Left ventricle myocardium inferior (tissue), 1 donor: ENCODE data around the gene PIGS. TPM values are rescaled to one million over a fixed set of nuclear protein-coding genes. Genes with fewer than 3 reads are reported as not detected.

Experiments used
- DNase-seq: peaks from one replicate; pipeline ENCODE4 v3.0.0-alpha.2; 2020
- H3K27ac ChIP-seq: fragments of 200-600 bp; replicated peaks from 2 replicates; pipeline ENCODE4 v1.8.0; 2021
- H3K27me3 ChIP-seq: fragments of 200-600 bp; 2 replicates; pipeline ENCODE4 v1.8.0; 2021; ENCODE audit warnings: low read depth
- H3K36me3 ChIP-seq: fragments of 200-600 bp; 2 replicates; pipeline ENCODE4 v1.8.0; 2021
- H3K4me1 ChIP-seq: fragments of 200-600 bp; 2 replicates; pipeline ENCODE4 v1.8.0; 2021
- H3K4me3 ChIP-seq: fragments of 200-600 bp; 2 replicates; pipeline ENCODE4 v1.8.0; 2021; ENCODE audit warnings: mild to moderate bottlenecking, moderate library complexity
- H3K9me3 ChIP-seq: fragments of 200-600 bp; replicated peaks from 2 replicates; pipeline ENCODE4 v1.8.0; 2021
- CTCF ChIP-seq: fragments of 200-600 bp; IDR thresholded peaks from 2 replicates; pipeline ENCODE4 v1.8.0; 2021; ENCODE audit warnings: antibody characterized with exemption, mild to moderate bottlenecking, borderline replicate concordance
- intact Hi-C: fragments of 100-400 bp; cut with micrococcal nuclease; formaldehyde crosslinking; loops from one replicate; pipeline ENCODE4 v1.11.0; 2022
- total RNA-seq: library from RNA; stranded (reverse); fragmentation: NEBNext Ultra II Directional; extraction: Animal tissue kit (Norgen Biotek cat#: 25700); gene quantifications from one replicate; pipeline ENCODE4 v1.2.1, GENCODE V29; 2021
- donor health status: DM: no; HTN: yes; CAD: no; lungs with severe emphysema.

PIGS gene
- total RNA-seq, 1 donor from 2014 or later = 38.2 TPM

- intact Hi-C loops = no loop called here
- no peak for TF ChIP-seq CTCF
- H3K27me3 ChIP-seq = no peaks in the 10 kb centered on the region
Observed at GRCh38 chr17:28599311-28600184, 28.2 kb upstream of the PIGS start.

GRCh38 chr17:28598799-28599310 is 27.5 kb upstream of the PIGS start, which contains the start of gene SPAG5:
SPAG5 (minus strand) TSS chr17:28599025; CDS start chr17:28598946, 79 bp downstream.
- Histone ChIP-seq H3K27me3 (no peaks in the 10 kb centered on the region), H3K9me3 (no peaks in the 10 kb centered on the region), H3K4me1 (peaks cover 19% of the 10 kb centered on the region), H3K4me3 (peak within 1 kb of the TSS; percentile 77), H3K27ac (peak within 1 kb of the TSS; percentile 88), H3K36me3 (no peaks in the 10 kb centered on the region)
- no peak for TF ChIP-seq CTCF
- DNase-seq = peak; percentile 93
- intact Hi-C loops = no loop called here

More at GRCh38 chr17:28599311-28600184, 28.2 kb upstream of the PIGS start:
- peak; percentile 52 for DNase-seq
- Histone ChIP-seq H3K9me3 (no peaks in the 10 kb centered on the region), H3K4me1 (peaks cover 19% of the 10 kb centered on the region), H3K4me3 (peak overlapping the region; percentile 77), H3K27ac (peak overlapping the region; percentile 88), H3K36me3 (no peaks in the 10 kb centered on the region)

GRCh38 chr17:28598389-28598788 is 27.1 kb upstream of the PIGS start:
- no peak for DNase-seq
- H3K36me3 ChIP-seq = no peaks in the 10 kb centered on the region
- H3K27ac ChIP-seq = peak overlapping the region; percentile 88
- no peaks in the 10 kb centered on the region for H3K27me3 ChIP-seq
- peak overlapping the region; percentile 77 for H3K4me3 ChIP-seq
- intact Hi-C loops = no loop called here
- H3K4me1 ChIP-seq = peaks cover 19% of the 10 kb centered on the region
- no peaks in the 10 kb centered on the region for H3K9me3 ChIP-seq
- TF ChIP-seq CTCF = no peak

- Histone ChIP-seq H3K4me3 (peak overlapping the region; percentile 77), H3K27ac (no peak overlapping the region), H3K36me3 (no peaks in the 10 kb centered on the region), H3K9me3 (no peaks in the 10 kb centered on the region), H3K27me3 (no peaks in the 10 kb centered on the region), H3K4me1 (peaks cover 19% of the 10 kb centered on the region)
- intact Hi-C loops = no loop called here
- no peak for TF ChIP-seq CTCF
- DNase-seq = no peak
Observed at GRCh38 chr17:28597606-28598383, 26.5 kb upstream of the PIGS start.

GRCh38 chr17:28592260-28592659 is 20.9 kb upstream of the PIGS start:
- TF ChIP-seq CTCF = no peak
- no peak overlapping the region for H3K27ac ChIP-seq
- DNase-seq = no peak
- no peaks in the 10 kb centered on the region for H3K36me3 ChIP-seq
- no peaks in the 10 kb centered on the region for H3K9me3 ChIP-seq
- no peaks in the 10 kb centered on the region for H3K27me3 ChIP-seq
- H3K4me3 ChIP-seq = no peak overlapping the region
- no peaks in the 10 kb centered on the region for H3K4me1 ChIP-seq
- intact Hi-C loops = no loop called here
